NCI-H1417 treated with DMSO at 0.1 percent for 48 hours (cell line): ENCODE results near the gene C2orf68.
"Not testable (repeated sequence)": the region's sequence is repeated elsewhere in the genome, so short reads cannot be mapped to it uniquely, and the experiment has no call there.

ENCODE experiments used
- DNase-seq: peaks from one replicate; lab custom pipeline; 2025; lab: John Stamatoyannopoulos, UW

The C2orf68 gene

DNA sequence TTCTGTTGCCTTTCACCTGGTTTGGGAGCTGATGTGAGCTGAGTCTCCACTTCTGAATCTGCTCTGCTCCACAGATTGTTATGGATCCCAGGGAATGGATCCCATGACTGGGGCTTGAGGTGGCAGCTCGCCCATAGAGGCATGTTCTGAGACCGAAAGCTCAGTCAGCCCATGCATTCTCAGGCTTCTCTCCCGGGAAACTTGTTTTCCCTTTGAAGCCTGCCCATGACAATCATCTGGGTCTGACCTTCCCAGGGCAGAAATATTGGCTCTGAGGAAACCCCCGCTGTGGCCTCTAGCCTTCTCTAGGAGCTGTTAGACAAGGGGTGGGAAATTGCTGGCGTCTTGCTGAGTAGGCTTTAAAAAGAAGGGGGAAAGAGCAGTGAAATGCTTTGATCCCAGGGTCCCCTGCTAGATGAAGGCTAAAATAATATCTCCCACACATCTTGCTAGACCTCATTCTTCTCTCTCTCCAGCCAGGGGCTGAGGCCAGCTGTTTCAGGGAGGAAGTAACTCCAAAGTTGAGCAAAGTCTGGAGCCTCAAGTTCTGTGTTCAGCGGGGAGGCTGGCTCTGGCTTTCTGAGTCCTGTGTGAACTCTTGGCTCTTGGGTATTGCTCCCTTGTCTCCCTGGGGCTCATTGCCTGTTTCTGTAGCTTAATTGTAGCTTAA is 32.5 kb downstream of the C2orf68 start:
- no peak for DNase-seq

DNA sequence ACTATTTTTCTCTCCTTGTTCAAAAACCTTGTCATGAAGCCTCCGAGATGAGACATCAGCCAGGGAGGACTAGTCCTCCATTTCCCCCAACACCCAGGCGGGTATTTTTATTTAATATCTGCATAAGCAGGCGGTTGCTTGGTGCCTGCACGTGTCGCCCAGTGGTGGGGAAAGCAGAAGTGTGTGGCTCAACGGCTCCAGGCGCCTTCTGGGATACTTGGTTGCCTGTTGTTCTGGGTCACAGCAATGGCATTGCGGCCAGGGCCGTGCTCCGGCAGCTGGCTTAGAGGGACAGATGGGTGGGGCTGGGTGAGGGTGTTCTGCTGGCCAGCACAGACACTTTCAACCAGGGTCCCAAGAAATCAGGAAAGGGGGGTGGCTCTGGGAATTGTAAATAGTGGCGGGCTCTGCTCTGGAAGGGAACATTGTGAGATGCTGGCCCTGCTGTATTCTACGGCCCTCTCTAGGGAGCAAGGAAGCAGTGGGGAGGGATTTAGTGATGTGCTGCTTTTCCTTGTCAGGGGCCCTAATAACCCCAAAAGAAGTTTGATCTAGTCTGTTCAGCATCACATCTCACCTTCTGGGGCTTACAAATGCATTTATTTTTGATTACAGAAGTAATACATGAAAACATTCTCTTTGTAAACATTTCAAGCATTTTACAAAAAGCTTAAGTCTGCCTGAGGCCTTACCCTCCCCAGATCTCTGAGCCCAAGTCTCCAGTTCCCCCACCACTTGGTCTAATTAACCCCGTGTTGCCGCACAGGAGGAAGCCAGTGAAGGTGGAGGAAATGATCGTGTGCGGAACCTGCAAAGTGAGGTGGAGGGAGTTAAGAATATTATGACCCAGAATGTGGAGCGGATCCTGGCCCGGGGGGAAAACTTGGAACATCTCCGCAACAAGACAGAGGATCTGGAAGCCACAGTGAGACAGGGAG is 33.4 kb downstream of the C2orf68 start:
- DNase-seq = no peak

DNA sequence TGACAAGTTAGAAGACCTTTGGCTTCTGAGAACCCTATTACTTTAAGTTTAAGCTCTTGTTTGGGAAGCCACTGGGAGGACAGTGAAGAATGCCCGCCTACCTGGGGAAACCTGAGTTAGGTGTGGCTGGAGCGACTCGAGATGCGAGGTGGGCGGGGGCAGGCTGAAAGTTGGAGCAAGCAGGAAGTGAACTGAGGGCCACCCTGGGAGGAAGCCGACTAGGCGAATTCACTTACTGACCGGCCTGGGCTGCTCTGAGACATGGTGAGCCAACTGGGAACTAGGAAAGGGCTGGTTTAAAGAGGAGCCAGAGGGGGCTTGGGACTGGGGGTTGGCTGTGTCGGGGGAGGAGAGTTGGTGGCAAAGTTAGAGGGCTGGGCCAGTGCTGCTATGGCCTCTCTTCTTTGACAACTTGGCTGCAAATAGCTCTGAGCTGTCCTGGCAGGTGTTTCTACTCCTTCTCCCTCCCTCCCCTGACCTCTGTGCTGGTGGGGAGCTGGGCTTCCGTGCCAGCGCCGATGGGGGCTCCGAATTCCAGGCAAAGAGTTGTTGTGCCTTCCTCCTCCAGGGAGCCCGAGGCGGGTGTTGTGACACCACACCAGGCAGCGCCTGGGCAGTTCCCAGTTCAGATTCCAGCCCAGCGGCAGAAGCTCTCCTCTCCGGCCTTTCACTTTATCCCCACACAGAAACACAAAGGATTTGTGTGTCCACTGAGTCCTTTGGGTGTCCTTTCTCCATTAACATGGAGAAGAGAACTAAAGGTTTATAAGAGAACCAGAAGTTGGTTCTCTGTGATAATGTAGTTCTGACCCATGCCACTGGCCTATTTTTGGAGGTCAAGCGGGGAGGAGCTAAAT is 34.3 kb downstream of the C2orf68 start, which contains the start of gene VAMP8:
TSS of gene VAMP8 (plus strand) at position 201 of the 857 bp plus-strand sequence. CDS start at position 262, 61 bp downstream.
- no peak for DNase-seq

DNA sequence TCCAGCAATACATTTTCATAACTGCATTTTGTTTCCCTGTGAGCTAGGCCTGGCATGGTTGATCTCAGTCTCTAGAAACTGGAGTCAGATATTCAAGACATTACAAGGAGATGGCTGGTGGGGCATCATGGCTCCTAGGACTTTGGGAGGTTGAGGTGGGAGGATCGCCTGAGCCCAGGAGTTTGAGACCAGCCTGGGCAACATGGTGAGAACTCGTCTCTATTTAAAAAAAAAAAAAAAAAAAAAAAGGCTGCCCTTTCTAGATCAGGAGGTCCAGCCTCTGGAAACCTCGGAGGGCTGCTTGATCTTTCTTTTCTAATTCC is 34.8 kb downstream of the C2orf68 start:
- no peak for DNase-seq

DNA sequence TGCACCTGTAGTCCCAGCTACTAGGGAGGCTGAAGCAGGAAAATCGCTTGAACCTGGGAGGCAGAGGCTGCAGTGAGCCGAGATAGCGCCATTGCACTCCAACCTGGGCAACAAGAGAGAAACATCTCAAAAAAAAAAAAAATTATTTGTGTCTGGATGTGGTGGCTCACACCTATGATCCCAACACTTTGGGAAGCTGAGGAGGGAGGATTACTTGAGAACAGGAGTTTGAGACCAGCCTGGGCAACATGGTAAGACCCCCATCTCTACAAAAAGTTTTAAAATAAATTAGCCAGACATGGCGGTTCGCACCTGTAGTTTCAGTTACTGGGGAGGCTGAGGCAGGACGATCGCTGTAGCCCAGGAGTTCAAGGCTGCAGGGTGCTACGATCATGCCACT is 36.1 kb downstream of the C2orf68 start:
- no peak for DNase-seq

DNA sequence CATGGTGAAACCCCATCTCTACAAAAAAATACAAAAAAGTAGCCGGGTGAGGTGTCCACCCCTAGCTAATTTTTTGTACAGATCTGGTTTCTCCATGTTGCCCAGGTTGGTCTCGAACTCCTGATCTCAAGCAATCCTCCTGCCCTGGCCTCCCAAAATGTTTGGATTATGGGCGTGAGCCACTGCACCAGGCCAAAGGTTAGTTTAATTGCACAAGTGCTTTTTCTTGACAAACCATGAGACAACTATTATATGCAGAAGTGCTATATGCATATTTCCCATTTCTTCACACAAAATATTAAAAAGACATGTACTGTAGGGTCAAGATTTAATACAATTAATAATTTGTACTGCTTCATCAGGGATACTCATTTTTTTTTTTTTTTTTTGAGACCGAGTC is 45.6 kb downstream of the C2orf68 start:
- no peak for DNase-seq

DNA sequence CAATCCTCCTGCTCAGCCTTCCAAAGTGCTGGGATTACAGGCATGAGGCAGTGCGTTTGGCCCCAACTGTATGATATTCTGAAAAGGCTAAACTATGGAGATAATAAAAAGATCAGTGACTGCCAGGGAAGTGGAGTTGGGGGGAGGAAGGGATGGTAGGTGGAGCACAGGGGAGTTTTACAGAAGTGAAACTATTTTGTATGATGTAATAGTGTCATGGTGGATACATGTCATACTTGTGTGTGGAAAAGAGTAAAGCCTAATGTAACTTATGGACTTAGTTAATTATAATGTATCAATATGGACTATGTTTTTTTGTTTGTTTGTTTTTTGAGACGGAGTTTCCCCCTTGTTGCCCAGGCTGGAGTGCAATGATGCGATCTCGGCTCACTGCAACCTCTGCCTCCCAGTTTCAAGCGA is 47.7 kb downstream of the C2orf68 start:
- DNase-seq = no peak

DNA sequence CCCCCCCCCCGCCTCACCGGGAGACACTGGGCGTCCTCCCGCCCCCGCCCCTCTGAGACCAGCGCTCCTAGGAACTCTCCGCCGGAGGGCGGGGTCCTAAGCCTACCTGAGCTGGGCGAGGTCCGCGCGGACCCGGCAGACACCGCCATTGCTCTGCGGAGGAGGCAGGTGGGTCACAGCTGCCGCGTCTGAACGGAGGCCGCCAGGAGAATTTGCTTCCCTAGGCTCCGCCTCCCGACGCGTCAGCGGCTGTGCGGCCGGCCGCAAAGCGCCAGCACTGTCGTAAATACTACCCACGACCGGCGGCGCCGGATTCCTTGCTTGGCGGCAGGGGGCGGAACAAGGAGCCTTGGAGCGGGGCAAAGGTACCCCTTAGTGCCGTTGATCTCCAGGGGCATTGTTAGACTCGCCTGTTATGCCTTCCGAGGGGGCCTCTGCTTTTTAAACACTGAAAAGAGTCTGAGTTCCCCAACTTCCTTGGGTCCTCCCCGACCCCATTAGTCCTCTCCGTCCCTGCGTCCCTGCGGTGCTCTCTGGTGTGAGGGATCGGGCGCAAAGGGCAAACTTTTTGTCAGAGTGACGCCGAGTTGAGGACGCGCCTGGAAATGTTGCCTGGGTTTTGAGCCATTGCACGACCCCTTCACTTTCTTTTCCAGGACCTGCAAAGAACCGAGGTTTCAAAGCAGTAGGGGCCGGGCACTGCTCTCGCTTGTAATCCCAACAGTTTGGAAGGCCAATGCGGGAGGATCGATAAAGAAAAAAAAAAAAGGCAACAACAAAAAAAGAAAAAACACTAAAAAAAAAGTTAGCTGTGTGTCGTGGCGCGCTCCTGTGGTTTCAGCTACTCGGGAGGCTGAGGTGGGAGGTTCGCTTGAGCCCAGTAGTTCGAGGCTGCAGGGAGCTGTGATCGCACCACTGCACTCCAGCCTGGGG is 50.3 kb downstream of the C2orf68 start, which contains the start of gene GGCX:
TSS of gene GGCX (minus strand) at position 214 of the 933 bp plus-strand sequence. CDS start at position 149, 65 bp downstream.
- DNase-seq = peak; percentile 37

DNA sequence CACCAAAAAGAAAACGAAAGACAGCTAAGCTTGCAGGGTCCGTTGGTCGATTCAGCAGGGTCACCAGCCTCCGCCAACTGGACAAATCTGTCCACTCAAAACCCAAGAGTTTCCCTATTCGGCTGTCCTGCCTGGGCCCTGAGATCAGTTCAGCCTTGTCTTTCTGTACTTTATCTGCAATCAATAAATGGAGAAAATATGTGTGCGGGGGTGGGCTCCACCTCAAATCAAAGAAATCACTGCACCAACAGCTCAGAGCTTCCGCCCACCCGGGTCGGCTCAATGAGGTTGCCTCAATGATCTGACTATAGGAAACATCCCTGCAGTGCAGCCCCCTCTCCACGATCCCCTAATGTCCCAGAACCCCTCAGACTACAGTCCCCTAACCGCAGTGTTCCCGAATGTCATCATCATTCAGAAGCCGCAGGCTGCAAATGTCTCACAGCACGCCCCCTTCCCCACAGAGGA is 51.0 kb downstream of the C2orf68 start:
- no peak for DNase-seq

DNA sequence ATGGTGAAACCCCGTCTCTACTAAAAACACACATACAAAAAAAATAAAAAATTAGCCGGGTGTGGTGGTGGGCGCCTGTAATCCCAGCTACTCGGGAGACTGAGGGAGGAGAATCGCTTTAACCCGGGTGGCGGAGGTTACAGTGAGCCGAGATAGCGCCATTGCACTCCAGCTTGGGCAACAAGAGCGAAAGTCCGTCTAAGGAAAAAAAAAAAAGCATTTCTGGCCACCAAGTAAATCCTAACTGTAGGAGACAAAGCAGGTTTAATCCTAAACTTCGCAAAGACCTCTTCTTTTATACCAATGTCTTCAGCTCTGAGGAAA is 51.5 kb downstream of the C2orf68 start:
- not testable (repeated sequence) for DNase-seq

DNA sequence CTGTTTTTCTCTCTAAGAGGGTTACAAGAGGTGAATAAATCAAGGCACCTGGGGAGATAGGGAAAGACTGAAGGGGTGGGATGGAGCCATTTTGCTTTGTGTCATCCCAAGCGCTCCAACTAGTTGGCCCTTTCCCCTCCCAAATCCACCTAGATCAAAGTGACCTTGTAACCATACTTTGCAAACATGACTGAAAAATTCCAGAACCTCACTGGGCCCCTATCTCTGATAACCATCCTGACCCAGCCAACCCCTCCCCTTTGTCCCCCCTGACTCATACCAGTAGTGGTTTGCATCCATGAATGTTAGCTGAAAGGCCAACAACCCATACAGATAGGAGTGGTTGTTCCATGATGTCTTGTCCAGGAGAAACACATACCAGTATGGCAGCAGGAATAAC is 53.7 kb downstream of the C2orf68 start:
- no peak for DNase-seq

DNA sequence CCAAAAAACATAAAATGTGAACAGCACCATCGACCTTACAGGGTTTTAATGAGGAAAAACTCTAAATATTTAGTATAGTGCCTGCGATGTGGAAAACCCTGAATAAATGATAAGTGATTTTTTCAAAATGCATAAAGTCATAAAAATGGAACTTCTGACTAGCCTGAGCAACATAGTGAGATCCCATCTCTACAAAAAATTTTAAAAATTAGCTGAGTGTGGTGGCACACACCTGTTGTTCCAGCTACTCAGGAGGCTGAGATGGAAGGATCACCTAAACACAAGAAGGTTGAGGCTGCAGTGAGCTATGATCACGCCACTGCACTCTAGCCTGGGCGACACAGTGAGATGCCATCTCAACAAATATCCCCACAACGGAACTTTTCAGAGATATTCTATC is 54.7 kb downstream of the C2orf68 start:
- no peak for DNase-seq
